GM12878 (cell line): Measurements from ENCODE around the gene TBC1D5. TPM values are rescaled to one million over a fixed set of nuclear protein-coding genes. Genes with fewer than 3 reads are reported as not detected.

ENCODE experiments used
- ATAC-seq: fragments of 200-7000 bp; cut with Tn5 transposase; 3 replicates; pipeline ENCODE4 v1.9.1; 2020; ENCODE audit warnings: mild to moderate bottlenecking, moderate library complexity
- BruUV-seq: library from RNA; stranded (reverse); fragments of 400-500 nt; replicated peaks from 2 replicates; lab custom pipeline; 2021; lab: Mats Ljungman, UMichigan
- CTCF ChIA-PET: fragments of 300-600 bp; sonication (Branson Sonifier 250); formaldehyde crosslinking; extraction: SDS; loops from one replicate; lab custom pipeline; 2021; ENCODE audit warnings: inconsistent platforms; lab: Yijun Ruan, JAX
- POLR2A ChIA-PET: fragments of 350-600 bp; formaldehyde crosslinking; extraction: SDS; loops from one replicate; lab custom pipeline; 2021; ENCODE audit warnings: inconsistent platforms; lab: Charles Lee
- RAD21 ChIA-PET: fragments of 300-600 bp; sonication (Branson Sonifier 250); formaldehyde crosslinking; loops from one replicate; lab custom pipeline; 2023; ENCODE audit warnings: antibody characterized with exemption; ENCODE audit not compliant: unreplicated experiment; lab: Charles Lee
- SMC1A ChIA-PET: fragments of 300-600 bp; sonication (Branson Sonifier 250); formaldehyde crosslinking; loops from one replicate; lab custom pipeline; 2023; ENCODE audit not compliant: unreplicated experiment, uncharacterized antibody; lab: Charles Lee
- DNase-seq: peaks from one replicate; pipeline ENCODE4 v3.0.0-alpha.2; 2011; ENCODE audit warnings: low read depth, low spot score
- FAIRE-seq: peaks from 3 replicates; lab custom pipeline; 2011; peaks lifted over from hg19 to GRCh38; lab: Jason Lieb, UNC
- H2AFZ ChIP-seq: 2 replicates; pipeline ENCODE4 v1.6.0; 2011; ENCODE audit warnings: low read depth, low read length, control low read depth; ENCODE audit not compliant: control insufficient read depth
- H3K27ac ChIP-seq: 2 replicates; pipeline ENCODE4 v1.5.1; 2011; ENCODE audit warnings: control low read depth; ENCODE audit not compliant: control insufficient read depth, insufficient read depth
- H3K27me3 ChIP-seq, 2 experiments: replicated peaks in 1 of 2; 2 replicates each; pipeline versions ENCODE4 v1.6.0 to v1.6.1; 2011; ENCODE audit warnings: low read length in 1 of 2; ENCODE audit not compliant: control insufficient read depth in 2 of 2, insufficient read depth in 2 of 2
- H3K36me3 ChIP-seq, 2 experiments: 2 replicates each; pipeline ENCODE4 v1.5.1; 2011; ENCODE audit warnings: low read length in 1 of 2; ENCODE audit not compliant: control insufficient read depth in 2 of 2, insufficient read depth in 2 of 2
- H3K4me1 ChIP-seq: 2 replicates; pipeline ENCODE4 v1.6.1; 2011; ENCODE audit warnings: mild to moderate bottlenecking, low read length, moderate library complexity, mixed read lengths; ENCODE audit not compliant: control insufficient read depth, insufficient read depth
- H3K4me2 ChIP-seq: 2 replicates; pipeline ENCODE4 v1.6.0; 2011; ENCODE audit warnings: control low read depth; ENCODE audit not compliant: control insufficient read depth, insufficient read depth
- H3K4me3 ChIP-seq: fragments of 200-600 bp; sonication (generic); 2 replicates; pipeline ENCODE4 v1.5.1; 2016
- H3K79me2 ChIP-seq: 2 replicates; pipeline ENCODE4 v1.6.0; 2011; ENCODE audit warnings: low read length; ENCODE audit not compliant: control insufficient read depth, insufficient read depth
- H3K9ac ChIP-seq: 2 replicates; pipeline ENCODE4 v1.8.0; 2011; ENCODE audit warnings: low read length, control low read depth, mixed read lengths; ENCODE audit not compliant: control insufficient read depth, insufficient read depth
- H3K9me3 ChIP-seq: replicated peaks from 3 replicates; pipeline ENCODE4 v1.5.1; 2011; ENCODE audit warnings: mild to moderate bottlenecking, low read length; ENCODE audit not compliant: control insufficient read depth, insufficient read depth
- H4K20me1 ChIP-seq: 2 replicates; pipeline ENCODE4 v1.6.0; 2011; ENCODE audit not compliant: control insufficient read depth, insufficient read depth
- BRCA1 ChIP-seq: IDR thresholded peaks from 2 replicates; pipeline ENCODE4 v1.6.1; 2011; ENCODE audit warnings: low read depth, low read length, improper control_type of control experiment
- EED ChIP-seq: sonication (generic); IDR thresholded peaks from 2 replicates; pipeline ENCODE4 v1.6.1; 2016; ENCODE audit warnings: antibody characterized with exemption, low read depth
- FOXK2 ChIP-seq: fragments of 450-650 bp; IDR thresholded peaks from 2 replicates; pipeline ENCODE4 v1.6.1; 2017; ENCODE audit warnings: mild to moderate bottlenecking, moderate library complexity
- IKZF1 ChIP-seq: fragments of 450-650 bp; conservative IDR thresholded peaks from 2 replicates; pipeline ENCODE4 v1.6.1; 2017; ENCODE audit warnings: antibody characterized with exemption, mild to moderate bottlenecking
- LARP7 ChIP-seq: fragments of 450-650 bp; IDR thresholded peaks from 2 replicates; pipeline ENCODE4 v1.6.1; 2017; ENCODE audit warnings: mild to moderate bottlenecking
- MAX ChIP-seq: IDR thresholded peaks from 2 replicates; pipeline ENCODE4 v1.6.1; 2012; ENCODE audit warnings: low read depth, low read length, improper control_type of control experiment
- MEF2B ChIP-seq: fragments of 450-650 bp; IDR thresholded peaks from 2 replicates; pipeline ENCODE4 v1.6.1; 2018; ENCODE audit warnings: mild to moderate bottlenecking, moderate library complexity; ENCODE audit not compliant: partially characterized antibody, poor library complexity, severe bottlenecking
- NBN ChIP-seq: fragments of 450-650 bp; IDR thresholded peaks from 2 replicates; pipeline ENCODE4 v1.6.1; 2016
- NFXL1 ChIP-seq: fragments of 450-650 bp; IDR thresholded peaks from 2 replicates; pipeline ENCODE4 v1.6.1; 2017; ENCODE audit warnings: antibody characterized with exemption, mild to moderate bottlenecking, borderline replicate concordance
- PML ChIP-seq: IDR thresholded peaks from 2 replicates; pipeline ENCODE4 v1.6.1; 2012; ENCODE audit warnings: low read length, inconsistent platforms
- SP1 ChIP-seq: IDR thresholded peaks from one replicate; pipeline ENCODE4 v1.6.1; 2011; ENCODE audit warnings: low read depth, low read length
- SREBF1 ChIP-seq: IDR thresholded peaks from 2 replicates; pipeline ENCODE4 v1.6.1; 2012; ENCODE audit warnings: mild to moderate bottlenecking, low read length
- ZNF217 ChIP-seq: fragments of 450-650 bp; IDR thresholded peaks from 2 replicates; pipeline ENCODE4 v1.6.1; 2017; ENCODE audit warnings: antibody characterized with exemption, mild to moderate bottlenecking
- WGBS: methylation state at CpG from one replicate; pipeline ENCODE4 v1.1.6; 2016; ENCODE audit warnings: low lambda C conversion rate; ENCODE audit not compliant: insufficient replicate concordance, insufficient coverage; ENCODE audit errors: missing lambda C conversion rate; 5-methylcytosine and 5-hydroxymethylcytosine counted together
- in situ Hi-C: fragments of 300-500 bp; cut with MboI; formaldehyde crosslinking; loops from 9 replicates; pipeline ENCODE4 v1.14.3; 2018; ENCODE audit warnings: mixed read lengths
- intact Hi-C: fragments of 100-400 bp; cut with micrococcal nuclease; formaldehyde crosslinking; loops from one replicate; pipeline ENCODE4 v1.14.2; 2022; ENCODE audit not compliant: unreplicated experiment
- polyA plus RNA-seq, 11 experiments: library from polyadenylated mRNA; depleted of rRNA in 4 of 11; unstranded in 6 of 11; stranded (reverse) in 5 of 11; fragments of >200 nt; fragmentation: Nextera tagmentation in 4 of 11; fragmentation: Illumina TruSeq in 1 of 11; extraction: Ambion mirVana in 4 of 11; extraction: Trizol in 1 of 11; gene quantifications; 1 replicate in 1 of 11; 2 replicates in 10 of 11; pipeline versions ENCODE4 v1.2.1 to v1.2.3, GENCODE V29; 2011 to 2016; ENCODE audit warnings: inconsistent platforms in 2 of 11, missing spikeins in 2 of 11, low read depth in 1 of 11
- total RNA-seq, 4 experiments: library from RNA; depleted of rRNA in 3 of 4; stranded (reverse); fragments of >200 nt in 3 of 4; fragmentation: Illumina TruSeq in 1 of 4; extraction: Trizol in 1 of 4; gene quantifications; 2 replicates each; pipeline versions ENCODE4 v1.2.1 to v1.2.3, GENCODE V29; 2013 to 2021

The TBC1D5 gene
- total and polyA plus RNA-seq, 10 of the 15 experiments (the other 5 are each of a cell fraction or from before 2014, with no cell fraction given): 5.5 to 61.0 (median 43.8) TPM

GRCh38 chr3:17714473-17714872, 28.0 kb downstream of the TBC1D5 start (continued):
- TF ChIP-seq PML: no peak
- TF ChIP-seq MAX: no peak
- no peak for TF ChIP-seq IKZF1
- TF ChIP-seq SREBF1: no peak

GRCh38 chr3:17709236-17709810, 33.1 kb downstream of the TBC1D5 start:
- TF ChIP-seq SP1 (no peak), BRCA1 (no peak), MEF2B (no peak), EED (no peak), NFXL1 (no peak), ZNF217 (no peak), NBN (no peak), LARP7 (no peak), FOXK2 (no peak)
- intact Hi-C loops (no loop called here), in situ Hi-C loops (no loop called here)
- no peaks in the 10 kb centered on the region for H3K4me1 ChIP-seq
- BruUV-seq: no TSS peak
- DNase-seq: no peak
- H3K9me3 ChIP-seq: peaks cover 10% of the 10 kb centered on the region
- no peak for FAIRE-seq
- no peak for ATAC-seq
- H3K4me2 ChIP-seq: no peak overlapping the region
- ChIA-PET SMC1A (interaction anchor here (1.0 kb wide), 1 partner anchor 33 kb away, joined by 3 read pairs; no protein-coding TSS in a partner anchor), POLR2A (no interaction called here), RAD21 (no interaction called here), CTCF (interaction anchor here (0.6 to 1.0 kb wide), 2 partner anchors 23 to 155 kb away, joined by 3 to 4 read pairs; no protein-coding TSS in a partner anchor)
- no peak overlapping the region for H3K4me3 ChIP-seq
- no peaks in the 10 kb centered on the region for H4K20me1 ChIP-seq
- H3K27ac ChIP-seq: no peak overlapping the region
- H3K36me3 ChIP-seq: peaks cover 0 to 5% of the 10 kb centered on the region in 2 experiments; a peak in 2 of 4 replicates
- H3K27me3 ChIP-seq: no peaks in the 10 kb centered on the region
- H3K9ac ChIP-seq: no peak overlapping the region
- H3K79me2 ChIP-seq: peaks cover 2% of the 10 kb centered on the region; the same call in 1 of the 2 replicates
- 100% methylated on average over 1 of the region's 1 CpG for WGBS
- H2AFZ ChIP-seq: no peak overlapping the region
